Measurements from ENCODE around the gene PTDSS2. TPM values are rescaled to one million over a fixed set of nuclear protein-coding genes. Genes with fewer than 3 reads are reported as not detected.

Gene PTDSS2
- polyA plus RNA-seq, 3 donors = 9.3 to 18.3 (median 12.4) TPM

GRCh38 chr11:472272-472671 is 22.2 kb downstream of the PTDSS2 start:
- WGBS (ENCODE audit: insufficient coverage) = 96% methylated on average over 12 of the region's 13 CpGs

GRCh38 chr11:472816-473215 is 22.7 kb downstream of the PTDSS2 start:
- H3K27ac ChIP-seq (ENCODE audit: low read depth in 1 of 2, low read length in 2 of 2) = no peak overlapping the region
- peaks cover 0 to 4% of the 10 kb centered on the region in 2 donors for H3K36me3 ChIP-seq (replicated peaks in 1 of 2; ENCODE audit: control insufficient read depth in 1 of 2, insufficient read depth in 2 of 2, low read length in 2 of 2)
- no peak overlapping the region for H3K9ac ChIP-seq (ENCODE audit: insufficient read depth, low read length, poor library complexity, severe bottlenecking)
- no peak overlapping the region for H3K4me3 ChIP-seq (replicated peaks in 1 of 3; ENCODE audit: low read depth in 2 of 3, low read length in 3 of 3)
- H3K4me1 ChIP-seq (ENCODE audit: control insufficient read depth in 1 of 2, insufficient read depth in 2 of 2, low read length in 2 of 2) = no peaks in the 10 kb centered on the region
- no peak for DNase-seq
- H3K27me3 ChIP-seq (ENCODE audit: control insufficient read depth in 2 of 2, insufficient read depth in 2 of 2, low read length in 2 of 2) = no peaks in the 10 kb centered on the region
- Mint-ChIP-seq H3K4me3 (no peak overlapping the region), H3K9me3 (peaks cover 0 to 5% (median 3%) of the 10 kb centered on the region in 7 donors), H3K4me1 (peaks cover 3% of the 10 kb centered on the region), H3K27me3 (ENCODE audit: low read depth in 3 of 3) (peaks cover 0 to 2% (median 1%) of the 10 kb centered on the region in 3 donors), H3K36me3 (peaks cover 5 to 12% of the 10 kb centered on the region in 2 donors), H3K27ac (no peak overlapping the region)
- H4K20me1 ChIP-seq (ENCODE audit: insufficient read depth, low read length) = no peaks in the 10 kb centered on the region
- intact Hi-C loops (cut with micrococcal nuclease) = no loop called here
- no peak overlapping the region for H3K4me2 ChIP-seq (replicated peaks; ENCODE audit: extremely low read depth, low read length, poor library complexity, severe bottlenecking)
- H3K79me2 ChIP-seq (ENCODE audit: insufficient read depth, low read length) = no peaks in the 10 kb centered on the region
- no peak overlapping the region for H2AFZ ChIP-seq (ENCODE audit: insufficient read depth, low read depth, low read length, poor library complexity, severe bottlenecking)
- no peaks in the 10 kb centered on the region for H3K9me3 ChIP-seq (replicated peaks in 1 of 2; ENCODE audit: control insufficient read depth in 1 of 2, insufficient read depth in 1 of 2, low read length in 2 of 2)
- no peak for TF ChIP-seq CTCF (IDR thresholded peaks at IDR 0.05)
- 96% methylated on average over 27 of the region's 28 CpGs for whole genome bisulfite sequencing (ENCODE audit: insufficient coverage)

More at GRCh38 chr11:472272-472671, 22.2 kb downstream of the PTDSS2 start:
- no peak for DNase-seq
- Histone ChIP-seq H3K9ac (ENCODE audit: insufficient read depth, low read length, poor library complexity, severe bottlenecking) (no peak overlapping the region), H4K20me1 (ENCODE audit: insufficient read depth, low read length) (no peaks in the 10 kb centered on the region), H2AFZ (ENCODE audit: insufficient read depth, low read depth, low read length, poor library complexity, severe bottlenecking) (no peak overlapping the region), H3K4me3 (replicated peaks in 1 of 3; ENCODE audit: low read depth in 2 of 3, low read length in 3 of 3) (no peak overlapping the region), H3K79me2 (ENCODE audit: insufficient read depth, low read length) (no peaks in the 10 kb centered on the region), H3K36me3 (replicated peaks in 1 of 2; ENCODE audit: control insufficient read depth in 1 of 2, insufficient read depth in 2 of 2, low read length in 2 of 2) (peaks cover 0 to 4% of the 10 kb centered on the region in 2 donors), H3K27me3 (ENCODE audit: control insufficient read depth in 2 of 2, insufficient read depth in 2 of 2, low read length in 2 of 2) (no peaks in the 10 kb centered on the region), H3K27ac (ENCODE audit: low read depth in 1 of 2, low read length in 2 of 2) (no peak overlapping the region), H3K4me2 (replicated peaks; ENCODE audit: extremely low read depth, low read length, poor library complexity, severe bottlenecking) (no peak overlapping the region), H3K9me3 (replicated peaks in 1 of 2; ENCODE audit: control insufficient read depth in 1 of 2, insufficient read depth in 1 of 2, low read length in 2 of 2) (no peaks in the 10 kb centered on the region), H3K4me1 (ENCODE audit: control insufficient read depth in 1 of 2, insufficient read depth in 2 of 2, low read length in 2 of 2) (no peaks in the 10 kb centered on the region)
- TF ChIP-seq CTCF (IDR thresholded peaks at IDR 0.05) = no peak
- Mint-ChIP-seq H3K36me3 (peaks cover 5 to 12% of the 10 kb centered on the region in 2 donors), H3K27me3 (ENCODE audit: low read depth in 3 of 3) (peaks cover 0 to 2% (median 1%) of the 10 kb centered on the region in 3 donors), H3K4me3 (no peak overlapping the region), H3K27ac (no peak overlapping the region), H3K9me3 (peaks cover 0 to 5% (median 3%) of the 10 kb centered on the region in 7 donors), H3K4me1 (peaks cover 3% of the 10 kb centered on the region)
- intact Hi-C loops (cut with micrococcal nuclease) = no loop called here

Measured in CD14-positive monocyte (primary cell).